HG03196 (cell line): ENCODE measurements around the gene POU2AF2.
"Not testable (repeated sequence)": the region's sequence is repeated elsewhere in the genome, so short reads cannot be mapped to it uniquely, and the experiment has no call there.

Experiments used
- ATAC-seq: cut with Tn5 transposase; IDR thresholded peaks from one replicate; pipeline ENCODE4 v1.9.1; 2021; ENCODE audit not compliant: unreplicated experiment

Gene POU2AF2

GRCh38 chr11:111301004-111301841 lies 55.7 kb downstream of the POU2AF2 start:
- no peak for ATAC-seq

DNA sequence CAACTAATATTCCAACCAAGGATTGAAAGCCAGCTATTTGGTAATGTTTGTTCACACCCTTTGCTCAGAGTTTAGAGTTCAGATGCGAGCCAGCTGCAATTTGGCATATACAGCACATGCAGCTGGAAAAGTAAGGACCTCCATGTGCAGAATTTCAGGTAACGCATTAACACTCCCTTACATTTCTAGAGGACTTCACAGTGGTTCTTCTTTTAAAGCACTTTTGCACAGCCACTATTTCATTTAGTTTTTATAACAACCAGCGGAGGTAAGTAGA lies 56.3 kb downstream of the POU2AF2 start:
- ATAC-seq = no peak

GRCh38 chr11:111302298-111302697 lies 56.8 kb downstream of the POU2AF2 start:
- ATAC-seq = no peak

- ATAC-seq = no peak
Observed at GRCh38 chr11:111303461-111303860, 57.9 kb downstream of the POU2AF2 start.

DNA sequence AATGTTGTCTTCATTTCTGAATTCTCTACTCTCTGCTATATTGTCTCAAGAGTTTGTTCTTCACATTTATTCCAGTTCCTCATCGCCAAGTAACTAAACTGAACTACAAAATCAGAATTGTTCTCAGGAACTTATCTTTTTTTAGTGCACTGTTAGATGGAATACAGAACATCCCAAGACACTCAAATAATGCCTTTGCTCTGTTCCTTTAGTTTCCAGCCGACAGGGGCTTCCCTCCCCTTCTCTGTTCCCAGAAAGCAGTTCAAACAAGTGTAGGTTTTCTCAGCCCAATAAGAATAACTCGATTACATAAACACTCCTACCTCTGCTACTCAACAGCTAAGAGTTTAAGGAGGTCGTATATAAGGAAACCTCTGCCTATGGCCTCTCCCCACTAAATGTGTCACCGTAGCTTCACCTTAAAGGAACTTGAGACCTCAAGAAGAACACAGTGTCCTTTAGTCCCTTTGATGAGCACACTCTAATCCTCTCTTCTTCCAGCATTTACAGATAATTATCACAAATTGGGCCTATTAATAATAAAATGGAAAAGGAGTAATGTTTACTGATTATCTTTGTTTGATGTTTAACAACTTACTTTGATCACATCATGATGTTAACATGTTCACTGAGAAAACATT lies 59.8 kb downstream of the POU2AF2 start:
- no peak for ATAC-seq

- no peak for ATAC-seq
Observed at GRCh38 chr11:111305876-111306275, 60.4 kb downstream of the POU2AF2 start.

- ATAC-seq = no peak
Observed at GRCh38 chr11:111306321-111306720, 60.8 kb downstream of the POU2AF2 start.

DNA sequence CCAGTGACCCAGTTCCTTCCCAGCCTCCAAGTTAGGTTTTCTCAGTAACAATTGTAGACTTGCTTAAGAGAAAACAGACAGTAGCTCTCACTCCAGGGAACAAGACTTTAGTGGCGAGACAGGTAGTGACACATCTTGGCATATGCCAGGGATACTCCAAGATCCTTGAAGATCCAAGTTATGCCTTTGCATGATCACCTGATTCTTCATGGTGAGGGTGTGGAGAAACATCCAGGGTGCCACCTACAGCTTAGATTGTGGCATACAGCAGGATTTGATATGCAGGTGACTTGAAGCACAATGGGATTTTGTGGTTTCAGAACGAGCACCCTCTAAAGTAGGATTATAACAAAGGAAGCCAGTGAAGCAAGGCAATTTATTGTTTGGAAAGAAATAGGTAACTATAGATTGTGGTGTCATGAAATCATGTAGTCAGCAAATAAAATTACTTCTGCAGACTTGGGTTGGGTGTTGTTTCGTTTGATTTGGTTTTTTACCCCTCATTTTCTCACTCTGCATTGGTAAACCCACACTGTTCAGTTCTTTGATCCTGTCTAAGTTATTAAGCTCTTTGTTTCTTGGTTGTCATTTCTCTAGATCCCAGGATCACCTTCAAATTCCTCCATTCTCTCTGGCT lies 62.1 kb downstream of the POU2AF2 start:
- no peak for ATAC-seq

- no peak for ATAC-seq
Observed at GRCh38 chr11:111308140-111308539, 62.6 kb downstream of the POU2AF2 start.

GRCh38 chr11:111309215-111309915 lies 63.8 kb downstream of the POU2AF2 start:
- no peak for ATAC-seq

DNA sequence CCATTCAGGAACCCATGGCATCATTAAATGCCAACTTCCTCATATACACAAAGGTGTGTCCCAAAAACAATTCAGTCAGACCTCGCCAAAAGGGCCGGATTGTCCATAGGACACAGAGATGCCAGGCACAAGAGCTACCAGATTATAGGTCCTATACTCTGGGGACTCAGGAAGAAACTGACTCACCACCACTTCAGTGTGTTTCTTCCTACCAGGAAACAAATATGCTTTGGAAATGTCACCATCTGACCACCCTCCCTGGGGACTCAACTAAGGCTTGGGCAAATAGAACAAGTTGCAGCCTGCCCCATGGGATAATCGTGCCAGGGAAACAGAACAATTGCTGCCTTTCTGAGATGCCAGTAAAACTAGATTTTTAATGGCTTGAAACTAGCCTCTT lies 64.6 kb downstream of the POU2AF2 start:
- ATAC-seq = no peak

DNA sequence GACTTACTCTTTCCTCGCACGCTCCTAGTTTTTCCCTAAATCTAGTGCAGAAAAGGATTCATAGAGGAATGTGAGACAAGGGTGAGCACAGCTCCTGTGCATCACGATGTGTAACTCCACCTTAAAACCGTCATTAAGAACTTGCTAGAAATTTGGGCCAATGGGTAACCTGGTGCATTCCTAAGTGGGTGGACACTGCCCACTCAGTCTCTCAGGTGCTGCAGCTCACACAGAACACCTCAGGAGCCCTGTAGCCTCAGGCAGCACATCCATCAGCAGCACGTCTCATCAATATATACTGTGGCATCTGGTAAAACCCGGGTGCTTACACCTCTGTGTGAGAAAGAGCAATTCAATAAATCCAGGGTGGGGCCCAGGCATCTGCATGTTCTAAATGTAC lies 65.2 kb downstream of the POU2AF2 start:
- ATAC-seq = no peak

DNA sequence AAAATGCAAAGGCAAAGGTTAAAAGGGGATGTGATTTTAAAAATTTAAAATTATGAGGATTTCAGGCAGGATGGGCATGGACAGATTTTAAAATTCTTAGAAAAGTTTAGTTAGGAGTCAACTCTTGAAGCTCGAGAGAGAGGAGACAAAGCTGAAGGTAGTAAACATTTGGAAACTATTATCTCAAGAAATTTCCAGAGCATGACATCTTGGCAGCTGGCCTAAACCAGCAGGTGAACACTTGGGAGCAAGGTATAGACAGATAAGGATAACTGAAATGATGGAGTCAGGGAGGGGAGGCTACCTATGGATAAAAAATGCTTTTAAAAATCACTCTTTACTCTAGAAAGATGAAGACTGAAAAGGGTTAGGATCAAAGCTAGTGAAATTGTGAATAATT lies 66.6 kb downstream of the POU2AF2 start:
- ATAC-seq = no peak

DNA sequence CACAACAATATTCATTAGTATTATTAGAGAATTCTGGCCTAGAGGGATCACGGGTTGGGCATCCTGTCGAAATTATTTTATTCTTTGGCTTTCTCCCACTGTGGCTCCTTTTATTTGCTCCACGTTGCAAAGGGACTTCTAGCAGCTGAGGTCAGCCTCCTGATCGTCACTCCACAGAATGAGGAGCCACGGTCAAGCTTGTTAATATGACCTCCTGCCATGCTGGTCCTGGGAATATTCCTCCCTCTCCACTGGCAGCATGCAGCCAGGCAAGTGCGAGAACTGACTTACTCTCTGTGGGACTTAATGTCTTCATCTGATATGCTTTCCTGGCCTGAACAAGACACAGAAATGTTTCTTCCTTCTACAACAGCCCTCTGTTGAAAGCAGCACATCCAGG lies 73.8 kb downstream of the POU2AF2 start:
- ATAC-seq = no peak

GRCh38 chr11:111320199-111320598 lies 74.7 kb downstream of the POU2AF2 start:
- ATAC-seq = not testable (repeated sequence)

DNA sequence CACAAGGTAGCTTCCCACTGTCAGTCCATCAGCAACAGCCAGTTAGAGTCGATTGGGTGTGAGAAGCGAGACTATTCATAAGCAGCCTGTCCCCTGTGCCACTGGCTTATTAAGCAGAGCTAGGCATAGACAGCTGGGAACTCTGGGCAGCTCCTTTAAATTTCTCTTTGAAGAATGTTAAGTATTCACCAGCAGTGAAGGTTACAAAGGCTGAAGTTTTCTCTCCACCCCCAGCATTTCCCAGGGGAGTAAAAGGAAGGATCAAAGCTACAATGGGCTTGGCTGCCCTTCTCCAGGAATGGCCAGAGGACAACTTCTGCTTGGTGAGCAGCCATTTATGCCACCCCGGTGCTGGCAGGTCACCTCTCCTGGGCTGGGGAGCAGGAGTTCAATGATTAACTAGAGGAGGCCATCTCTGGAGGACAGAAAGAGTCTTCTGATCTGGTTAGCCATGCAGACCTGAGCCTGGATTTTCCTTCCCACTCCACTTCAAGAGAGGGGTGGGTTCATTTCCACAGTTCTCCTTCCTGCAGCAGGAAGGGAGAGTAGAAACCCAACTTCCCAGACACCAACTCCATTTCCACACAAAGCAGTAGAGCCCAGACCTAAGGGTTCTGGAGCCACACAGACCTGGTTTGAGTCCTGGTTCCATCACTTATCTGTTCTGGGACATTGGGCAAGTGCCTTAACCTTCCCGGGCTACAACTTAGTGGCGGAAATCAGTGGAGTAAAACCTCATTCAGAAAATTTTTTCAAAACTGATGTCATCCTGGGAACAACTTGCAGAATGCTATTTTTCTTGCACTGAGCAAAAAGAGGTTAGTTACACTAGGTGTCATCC lies 75.4 kb downstream of the POU2AF2 start:
- ATAC-seq = no peak

DNA sequence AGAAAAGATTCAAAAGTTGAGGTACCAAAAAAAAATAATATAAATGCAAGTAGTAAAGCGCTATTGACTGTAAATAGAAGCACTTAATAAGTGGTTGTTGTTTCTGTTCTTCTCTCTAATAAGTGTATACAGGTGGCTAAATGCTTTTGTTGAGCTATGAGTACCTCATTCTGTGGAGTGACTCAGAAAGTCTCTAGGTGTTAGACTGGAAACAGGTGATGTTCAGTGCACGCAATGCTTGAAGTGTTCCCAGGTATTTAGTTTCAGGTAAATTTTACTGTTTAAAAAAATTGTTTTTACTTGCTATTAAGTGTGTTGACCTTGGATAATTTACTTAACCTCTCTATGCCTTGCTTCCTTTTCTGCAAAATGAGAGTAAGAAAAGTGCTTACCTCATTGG lies 77.0 kb downstream of the POU2AF2 start:
- no peak for ATAC-seq

GRCh38 chr11:111324277-111324720 lies 78.8 kb downstream of the POU2AF2 start:
- ATAC-seq = no peak

DNA sequence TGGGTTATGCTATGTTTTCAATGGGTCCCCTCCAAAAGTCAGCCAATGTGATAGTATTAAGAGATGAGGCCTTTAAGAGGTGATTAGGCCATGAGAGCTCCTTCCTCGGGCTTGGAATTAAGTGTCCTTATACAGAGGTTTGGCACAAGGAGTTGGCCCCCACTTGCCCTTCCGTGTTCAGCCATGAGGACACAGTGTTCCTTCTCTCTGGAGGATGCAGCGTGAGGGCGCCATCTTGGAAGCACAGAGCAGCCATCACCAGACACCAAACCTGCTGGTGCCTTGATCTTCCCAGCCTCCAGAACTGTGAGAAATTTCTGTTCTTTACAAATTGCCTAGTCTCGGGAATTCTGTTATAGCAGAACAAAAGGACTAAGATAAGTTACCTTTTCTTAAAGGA lies 79.7 kb downstream of the POU2AF2 start:
- no peak for ATAC-seq

GRCh38 chr11:111326824-111327223 lies 81.3 kb downstream of the POU2AF2 start:
- ATAC-seq = no peak
